ENCODE data around the gene FARSA.
"Not testable (repeated sequence)": the region's sequence is repeated elsewhere in the genome, so short reads cannot be mapped to it uniquely, and the experiment has no call there.

FARSA gene

DNA sequence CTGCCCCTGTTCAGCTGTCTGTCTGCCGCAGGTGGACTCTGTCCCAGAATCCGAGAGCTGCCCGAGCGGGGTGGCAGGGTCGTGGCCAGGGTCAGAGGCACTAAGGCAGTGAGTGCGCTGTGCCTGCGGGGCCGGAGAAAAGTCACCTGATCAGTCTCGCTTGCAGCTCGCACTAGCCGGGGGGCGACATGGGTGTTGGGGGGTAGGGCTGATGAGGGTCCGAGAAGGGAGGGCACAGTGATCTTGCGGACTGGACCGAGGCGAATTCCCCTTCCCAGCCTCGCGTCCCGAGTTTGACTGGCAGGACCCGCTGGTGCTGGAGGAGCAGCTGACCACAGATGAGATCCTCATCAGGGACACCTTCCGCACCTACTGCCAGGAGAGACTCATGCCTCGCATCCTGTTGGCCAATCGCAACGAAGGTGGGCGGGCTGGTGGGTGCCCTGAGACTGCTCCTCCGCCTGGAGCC, 41.9 kb downstream of the FARSA start:
- no peak for DNase-seq (ENCODE audit: low read depth in 2 of 2, low spot score in 1 of 2)

DNA sequence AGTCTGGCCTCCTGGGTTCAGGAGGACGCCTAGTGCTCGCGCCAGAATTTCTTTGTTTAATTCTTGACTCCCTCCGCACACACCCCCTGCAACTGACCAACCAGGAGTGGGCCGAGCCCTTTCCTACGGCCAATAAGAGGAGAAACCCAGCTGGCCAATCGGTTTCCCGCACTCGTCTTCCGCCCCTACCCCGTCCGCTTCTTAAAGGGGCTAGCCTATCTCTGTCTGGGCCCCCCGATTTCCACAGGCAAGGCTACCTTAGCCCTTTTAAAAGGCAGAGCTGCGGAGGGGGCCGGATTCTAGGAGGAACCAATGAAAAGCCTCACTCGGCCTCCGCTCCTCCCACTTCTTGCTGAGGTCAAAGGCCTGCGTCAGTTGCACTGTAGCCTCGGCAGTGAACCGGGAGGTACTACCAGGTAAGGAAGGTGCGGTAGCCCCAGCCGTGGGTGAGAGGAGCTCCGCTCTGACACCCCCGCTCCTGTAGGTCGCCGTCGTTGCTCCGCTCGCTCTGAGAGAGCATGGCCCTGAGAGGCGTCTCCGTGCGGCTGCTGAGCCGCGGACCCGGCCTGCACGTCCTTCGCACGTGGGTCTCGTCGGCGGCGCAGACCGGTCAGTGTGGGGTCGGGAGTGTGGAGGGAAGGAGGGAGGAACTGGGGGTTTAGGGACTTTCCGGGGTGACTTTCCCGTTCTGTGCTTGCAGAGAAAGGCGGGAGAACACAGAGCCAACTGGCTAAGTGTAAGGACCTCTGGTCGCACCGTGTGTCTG, 42.5 kb downstream of the FARSA start, which contains the start of gene GCDH:
TSS of gene GCDH (plus strand) at position 374 of the 766 bp plus-strand sequence. CDS start at position 519, 145 bp downstream.
- DNase-seq (ENCODE audit: low read depth in 2 of 2, low spot score in 1 of 2) = peak; percentile 87 to 93

DNA sequence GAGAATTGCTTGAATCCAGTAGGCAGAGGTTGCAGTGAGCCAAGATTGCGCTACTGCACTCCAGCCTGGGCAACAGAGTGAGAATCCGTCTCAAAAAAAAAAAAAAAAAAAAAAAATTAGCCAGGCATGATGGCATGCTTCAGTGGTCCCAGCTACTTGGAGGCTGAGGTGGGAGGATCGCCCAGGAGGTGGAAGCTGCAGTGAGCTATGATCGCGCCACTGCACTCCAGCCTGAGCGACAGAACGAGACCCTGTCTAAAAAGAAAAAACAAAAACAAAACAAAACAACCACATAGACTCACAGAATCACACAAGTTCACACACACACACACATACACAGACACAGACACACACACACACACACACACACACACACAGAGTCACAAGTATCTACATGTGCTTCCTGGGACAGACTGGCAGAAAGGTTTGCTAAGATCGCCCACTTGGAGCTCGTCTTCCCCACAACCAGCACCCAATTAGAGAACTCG, 43.2 kb downstream of the FARSA start:
- not testable (repeated sequence) for DNase-seq (ENCODE audit: low read depth in 2 of 2, low spot score in 1 of 2)

- DNase-seq (ENCODE audit: low read depth in 2 of 2, low spot score in 1 of 2) = no peak
These were observed 45.4 kb downstream of the FARSA start for GRCh38 chr19:12888006-12888603.

DNA sequence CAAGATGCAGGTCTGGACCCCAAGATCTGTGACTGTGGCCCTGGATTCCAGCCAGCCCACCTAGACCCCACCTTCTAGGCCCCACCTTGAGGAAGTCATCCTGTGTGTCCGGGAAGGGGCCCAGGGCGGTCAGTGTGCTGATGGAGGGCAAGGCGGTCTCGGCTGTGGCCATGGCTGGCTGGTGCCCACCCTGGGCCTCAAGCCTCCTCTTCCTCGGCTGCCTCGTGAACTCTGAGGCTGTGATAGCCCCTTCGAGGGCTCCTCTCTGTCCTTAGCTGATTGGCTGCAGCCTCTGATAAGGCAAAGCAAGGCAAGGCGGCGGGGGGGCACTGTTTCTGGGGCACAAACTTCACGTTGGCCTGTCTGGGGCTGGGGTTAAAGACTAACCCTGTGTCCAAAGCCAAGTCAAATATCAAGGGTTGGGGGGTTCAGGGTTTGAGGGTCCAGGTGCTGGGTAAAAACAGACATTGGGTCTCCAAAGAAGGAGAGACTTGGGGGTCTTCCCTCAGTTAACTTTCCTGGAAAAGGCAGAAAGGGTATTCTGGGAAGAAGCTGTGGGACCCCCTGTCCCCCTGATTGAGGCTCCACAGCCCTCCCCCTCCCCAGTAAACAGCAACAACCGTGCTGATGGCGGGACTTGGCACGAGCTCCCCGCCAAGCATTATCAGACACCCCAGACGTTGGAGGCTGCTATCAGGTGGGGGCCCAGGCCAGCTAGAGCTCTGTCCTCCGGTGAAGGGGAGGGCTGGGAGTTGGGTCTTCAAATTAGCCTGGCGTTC, 46.4 kb downstream of the FARSA start, which contains the start of gene KLF1:
TSS of gene KLF1 (minus strand) at position 233 of the 779 bp plus-strand sequence. CDS start at position 172, 61 bp downstream.
- no peak for DNase-seq (ENCODE audit: low read depth in 2 of 2, low spot score in 1 of 2)

DNA sequence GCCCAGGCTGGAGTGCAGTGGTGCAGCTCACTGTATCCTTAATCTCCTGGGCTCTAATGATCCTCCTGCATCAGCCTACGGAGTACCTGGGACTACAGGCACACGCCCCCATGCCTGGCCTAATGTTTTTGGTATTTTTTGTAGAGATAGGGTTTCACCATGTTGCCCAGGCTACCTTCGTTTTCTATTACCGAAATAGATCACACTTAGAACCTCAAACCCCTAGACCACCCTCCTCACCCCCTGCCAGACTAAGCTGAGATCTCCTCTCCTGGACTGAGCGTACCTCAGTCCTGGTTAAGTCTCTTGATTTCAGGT, 46.9 kb downstream of the FARSA start:
- no peak for DNase-seq (ENCODE audit: low read depth in 2 of 2, low spot score in 1 of 2)

GRCh38 chr19:12885749-12886650, 47.5 kb downstream of the FARSA start:
- DNase-seq (ENCODE audit: low read depth in 2 of 2, low spot score in 1 of 2) = no peak

DNA sequence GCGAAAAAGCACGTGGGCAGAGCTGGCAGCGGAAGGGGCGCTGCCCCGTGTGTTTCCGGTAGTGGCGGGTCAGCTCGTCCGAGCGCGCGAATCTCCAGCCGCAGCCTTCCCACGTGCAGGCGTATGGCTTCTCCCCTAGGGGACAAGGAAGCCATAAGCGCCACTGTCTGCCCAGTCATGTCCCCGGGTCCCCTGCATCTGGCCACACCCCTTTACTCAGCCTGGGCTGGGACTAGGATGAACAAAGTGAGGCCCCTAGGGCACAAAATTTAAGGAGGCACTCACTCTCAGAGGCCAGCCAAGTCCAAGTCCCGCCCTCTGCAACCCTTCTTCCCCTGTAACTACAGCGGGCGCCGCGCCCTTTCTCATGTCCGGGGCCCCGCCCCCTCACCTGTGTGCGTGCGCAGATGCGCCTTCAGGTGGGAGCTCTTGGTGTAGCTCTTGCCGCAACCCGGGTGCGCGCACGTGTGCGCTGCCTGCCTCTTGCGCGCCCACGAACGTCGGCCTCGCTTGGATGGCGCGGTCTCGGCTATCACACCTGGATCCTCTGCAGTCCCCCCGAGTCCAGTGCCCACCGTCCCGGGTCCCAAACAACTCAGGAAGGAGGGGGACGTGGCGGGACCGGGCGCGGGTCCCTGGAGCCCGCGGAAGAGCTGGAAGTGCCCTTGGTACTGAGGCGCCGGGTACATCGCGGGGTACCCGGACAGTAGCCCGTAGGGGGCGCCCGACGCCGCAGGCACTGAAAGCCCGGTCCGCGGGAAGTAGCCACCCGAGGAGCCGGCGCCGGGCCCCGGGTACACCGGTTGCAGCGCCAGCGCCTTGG, 48.4 kb downstream of the FARSA start:
- peak; percentile 57 to 67 for DNase-seq (ENCODE audit: low read depth in 2 of 2, low spot score in 1 of 2)

GRCh38 chr19:12884627-12884925, 48.9 kb downstream of the FARSA start:
- no peak for DNase-seq (ENCODE audit: low read depth in 2 of 2, low spot score in 1 of 2)

- DNase-seq (ENCODE audit: low read depth in 2 of 2, low spot score in 1 of 2) = no peak
These were observed 49.3 kb downstream of the FARSA start for GRCh38 chr19:12884202-12884601.

DNA sequence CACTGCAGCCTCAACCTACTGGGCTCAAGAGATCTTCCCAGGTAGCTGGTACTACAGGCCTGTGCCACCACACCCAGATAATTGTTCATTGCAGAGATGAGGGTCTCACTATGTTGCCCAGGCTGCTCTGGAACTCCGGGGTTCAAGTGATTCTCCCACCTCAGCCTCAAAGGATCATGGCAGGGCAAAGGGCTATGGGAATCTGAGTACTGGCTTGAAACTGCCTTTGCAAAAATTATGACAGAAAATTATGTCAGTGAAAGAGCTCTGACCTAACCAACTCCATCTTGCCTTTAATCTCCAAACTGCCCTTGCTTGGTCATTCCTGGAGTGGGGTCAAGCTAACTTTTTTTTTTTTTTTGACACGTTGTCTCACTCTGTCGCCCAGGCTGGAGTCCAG, 50.9 kb downstream of the FARSA start:
- DNase-seq (ENCODE audit: low read depth in 2 of 2, low spot score in 1 of 2) = no peak

GRCh38 chr19:12881172-12881808, 52.2 kb downstream of the FARSA start, which contains the start of gene DNASE2:
Gene DNASE2, minus strand, starts transcription at chr19:12881449. Its CDS starts 74 bp downstream, at chr19:12881375.
- peak; percentile 65 to 75 for DNase-seq (ENCODE audit: low read depth in 2 of 2, low spot score in 1 of 2)

GRCh38 chr19:12880551-12881171, 52.9 kb downstream of the FARSA start:
- no peak for DNase-seq (ENCODE audit: low read depth in 2 of 2, low spot score in 1 of 2)

DNA sequence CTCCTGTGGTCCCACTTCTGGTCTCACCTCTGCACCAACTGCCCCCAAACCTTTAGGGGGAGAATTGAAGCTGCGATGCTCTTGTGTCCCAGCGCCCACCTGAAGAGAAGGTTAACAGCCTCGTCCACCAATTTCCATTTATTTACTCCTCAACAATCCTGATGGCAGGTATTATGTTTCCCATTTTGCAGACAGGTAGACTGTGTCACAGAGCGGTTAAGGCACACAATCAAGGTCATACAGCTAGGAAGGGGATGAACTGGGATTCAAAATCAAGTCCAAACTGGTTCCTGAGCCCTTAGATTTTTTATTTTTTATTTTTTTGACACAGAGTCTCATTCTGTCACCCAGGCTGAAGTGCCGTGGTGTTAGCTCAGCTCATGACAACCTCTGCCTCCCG, 58.4 kb downstream of the FARSA start:
- no peak for DNase-seq (ENCODE audit: low read depth in 2 of 2, low spot score in 1 of 2)

GRCh38 chr19:12873891-12874745, 59.4 kb downstream of the FARSA start:
- DNase-seq (ENCODE audit: low read depth in 2 of 2, low spot score in 1 of 2) = no peak

GRCh38 chr19:12872941-12873890, 60.3 kb downstream of the FARSA start:
- DNase-seq (ENCODE audit: low read depth in 2 of 2, low spot score in 1 of 2) = no peak
